Adrenal gland (tissue), 5 donors: ENCODE data around the gene STK32C.

Experiments used
- CTCF ChIP-seq, 6 experiments: fragments of 450-650 bp in 4 of 6; fragments of 200-600 bp in 2 of 6; sonication (generic) in 1 of 6; IDR thresholded peaks; 1 replicate in 5 of 6; 2 replicates in 1 of 6; pipeline versions ENCODE4 v1.5.1 to v1.8.0; 2016 to 2021; ENCODE audit warnings: antibody characterized with exemption in 6 of 6, mild to moderate bottlenecking in 2 of 6, moderate library complexity in 1 of 6
- POLR2A ChIP-seq, 2 donors: fragments of 450-650 bp; IDR thresholded peaks; one replicate each; pipeline ENCODE4 v1.6.1; 2017; ENCODE audit warnings: antibody characterized with exemption in 2 of 2, mild to moderate bottlenecking in 2 of 2, moderate library complexity in 1 of 2
- donor health status: DM: no; HTN: no; CAD: no.

GRCh38 chr10:132350391-132350790 lies 42.6 kb upstream of the STK32C start:
- TF ChIP-seq CTCF (IDR thresholded peaks at IDR 0.05), result no peak
- no peak for TF ChIP-seq POLR2A (IDR thresholded peaks at IDR 0.05)
